ENCODE results near the gene NT5E.
A peak's percentile ranks its signal among the peaks of the same experiment; 100 is the strongest.

DNA sequence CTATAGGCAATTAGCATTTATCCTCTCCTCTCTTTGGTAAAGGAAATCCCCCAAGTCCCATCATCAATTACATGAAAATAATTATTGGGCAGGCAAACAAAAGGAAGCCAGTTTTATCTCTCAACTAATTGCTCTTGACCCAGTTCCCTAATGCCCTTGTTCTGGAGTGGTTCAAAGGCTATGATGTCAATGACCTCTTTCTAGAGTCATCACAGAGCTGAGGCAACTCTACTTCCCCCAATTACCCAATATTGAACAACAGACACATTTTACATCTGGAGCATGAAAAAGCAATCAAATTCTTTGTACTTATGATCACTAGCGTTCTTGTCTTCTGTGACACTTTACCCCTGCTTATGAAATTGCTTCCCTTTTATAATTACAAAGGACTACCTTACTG lies 43.5 kb downstream of the NT5E start:
- TF ChIP-seq, protein P1, sequence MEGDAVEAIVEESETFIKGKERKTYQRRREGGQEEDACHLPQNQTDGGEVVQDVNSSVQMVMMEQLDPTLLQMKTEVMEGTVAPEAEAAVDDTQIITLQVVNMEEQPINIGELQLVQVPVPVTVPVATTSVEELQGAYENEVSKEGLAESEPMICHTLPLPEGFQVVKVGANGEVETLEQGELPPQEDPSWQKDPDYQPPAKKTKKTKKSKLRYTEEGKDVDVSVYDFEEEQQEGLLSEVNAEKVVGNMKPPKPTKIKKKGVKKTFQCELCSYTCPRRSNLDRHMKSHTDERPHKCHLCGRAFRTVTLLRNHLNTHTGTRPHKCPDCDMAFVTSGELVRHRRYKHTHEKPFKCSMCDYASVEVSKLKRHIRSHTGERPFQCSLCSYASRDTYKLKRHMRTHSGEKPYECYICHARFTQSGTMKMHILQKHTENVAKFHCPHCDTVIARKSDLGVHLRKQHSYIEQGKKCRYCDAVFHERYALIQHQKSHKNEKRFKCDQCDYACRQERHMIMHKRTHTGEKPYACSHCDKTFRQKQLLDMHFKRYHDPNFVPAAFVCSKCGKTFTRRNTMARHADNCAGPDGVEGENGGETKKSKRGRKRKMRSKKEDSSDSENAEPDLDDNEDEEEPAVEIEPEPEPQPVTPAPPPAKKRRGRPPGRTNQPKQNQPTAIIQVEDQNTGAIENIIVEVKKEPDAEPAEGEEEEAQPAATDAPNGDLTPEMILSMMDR (IDR thresholded peaks at IDR 0.05; ENCODE audit: low read depth, low read length, missing input control), result no peak
- TF ChIP-seq FOXA1 (IDR thresholded peaks at IDR 0.05), result no peak
- TF ChIP-seq YY1 (IDR thresholded peaks at IDR 0.05), result peak; percentile 22
- TF ChIP-seq, protein P2, sequence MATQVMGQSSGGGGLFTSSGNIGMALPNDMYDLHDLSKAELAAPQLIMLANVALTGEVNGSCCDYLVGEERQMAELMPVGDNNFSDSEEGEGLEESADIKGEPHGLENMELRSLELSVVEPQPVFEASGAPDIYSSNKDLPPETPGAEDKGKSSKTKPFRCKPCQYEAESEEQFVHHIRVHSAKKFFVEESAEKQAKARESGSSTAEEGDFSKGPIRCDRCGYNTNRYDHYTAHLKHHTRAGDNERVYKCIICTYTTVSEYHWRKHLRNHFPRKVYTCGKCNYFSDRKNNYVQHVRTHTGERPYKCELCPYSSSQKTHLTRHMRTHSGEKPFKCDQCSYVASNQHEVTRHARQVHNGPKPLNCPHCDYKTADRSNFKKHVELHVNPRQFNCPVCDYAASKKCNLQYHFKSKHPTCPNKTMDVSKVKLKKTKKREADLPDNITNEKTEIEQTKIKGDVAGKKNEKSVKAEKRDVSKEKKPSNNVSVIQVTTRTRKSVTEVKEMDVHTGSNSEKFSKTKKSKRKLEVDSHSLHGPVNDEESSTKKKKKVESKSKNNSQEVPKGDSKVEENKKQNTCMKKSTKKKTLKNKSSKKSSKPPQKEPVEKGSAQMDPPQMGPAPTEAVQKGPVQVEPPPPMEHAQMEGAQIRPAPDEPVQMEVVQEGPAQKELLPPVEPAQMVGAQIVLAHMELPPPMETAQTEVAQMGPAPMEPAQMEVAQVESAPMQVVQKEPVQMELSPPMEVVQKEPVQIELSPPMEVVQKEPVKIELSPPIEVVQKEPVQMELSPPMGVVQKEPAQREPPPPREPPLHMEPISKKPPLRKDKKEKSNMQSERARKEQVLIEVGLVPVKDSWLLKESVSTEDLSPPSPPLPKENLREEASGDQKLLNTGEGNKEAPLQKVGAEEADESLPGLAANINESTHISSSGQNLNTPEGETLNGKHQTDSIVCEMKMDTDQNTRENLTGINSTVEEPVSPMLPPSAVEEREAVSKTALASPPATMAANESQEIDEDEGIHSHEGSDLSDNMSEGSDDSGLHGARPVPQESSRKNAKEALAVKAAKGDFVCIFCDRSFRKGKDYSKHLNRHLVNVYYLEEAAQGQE (IDR thresholded peaks at IDR 0.05), result no peak
- peak in 1 of 2 donors; percentile 38 for TF ChIP-seq RAD21 (IDR thresholded peaks at IDR 0.05)
- TF ChIP-seq SP1 (IDR thresholded peaks at IDR 0.05), result peak; percentile 53
- TF ChIP-seq, protein P3, sequence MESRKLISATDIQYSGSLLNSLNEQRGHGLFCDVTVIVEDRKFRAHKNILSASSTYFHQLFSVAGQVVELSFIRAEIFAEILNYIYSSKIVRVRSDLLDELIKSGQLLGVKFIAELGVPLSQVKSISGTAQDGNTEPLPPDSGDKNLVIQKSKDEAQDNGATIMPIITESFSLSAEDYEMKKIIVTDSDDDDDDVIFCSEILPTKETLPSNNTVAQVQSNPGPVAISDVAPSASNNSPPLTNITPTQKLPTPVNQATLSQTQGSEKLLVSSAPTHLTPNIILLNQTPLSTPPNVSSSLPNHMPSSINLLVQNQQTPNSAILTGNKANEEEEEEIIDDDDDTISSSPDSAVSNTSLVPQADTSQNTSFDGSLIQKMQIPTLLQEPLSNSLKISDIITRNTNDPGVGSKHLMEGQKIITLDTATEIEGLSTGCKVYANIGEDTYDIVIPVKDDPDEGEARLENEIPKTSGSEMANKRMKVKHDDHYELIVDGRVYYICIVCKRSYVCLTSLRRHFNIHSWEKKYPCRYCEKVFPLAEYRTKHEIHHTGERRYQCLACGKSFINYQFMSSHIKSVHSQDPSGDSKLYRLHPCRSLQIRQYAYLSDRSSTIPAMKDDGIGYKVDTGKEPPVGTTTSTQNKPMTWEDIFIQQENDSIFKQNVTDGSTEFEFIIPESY (IDR thresholded peaks at IDR 0.05), result peak; percentile 23
- no peak for TF ChIP-seq TAF1 (conservative IDR thresholded peaks at IDR 0.05)
- TF ChIP-seq, protein P4, sequence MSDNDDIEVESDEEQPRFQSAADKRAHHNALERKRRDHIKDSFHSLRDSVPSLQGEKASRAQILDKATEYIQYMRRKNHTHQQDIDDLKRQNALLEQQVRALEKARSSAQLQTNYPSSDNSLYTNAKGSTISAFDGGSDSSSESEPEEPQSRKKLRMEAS (IDR thresholded peaks at IDR 0.05), result peak; percentile 73
- TF ChIP-seq, protein P5, sequence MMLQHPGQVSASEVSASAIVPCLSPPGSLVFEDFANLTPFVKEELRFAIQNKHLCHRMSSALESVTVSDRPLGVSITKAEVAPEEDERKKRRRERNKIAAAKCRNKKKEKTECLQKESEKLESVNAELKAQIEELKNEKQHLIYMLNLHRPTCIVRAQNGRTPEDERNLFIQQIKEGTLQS (IDR thresholded peaks at IDR 0.05), result peak; percentile 64
- peak; percentile 98 to 99 for TF ChIP-seq RXRA (IDR thresholded peaks at IDR 0.05)
- no peak for TF ChIP-seq HNF4G (IDR thresholded peaks at IDR 0.05)
- TF ChIP-seq GABPA (IDR thresholded peaks at IDR 0.05 in 1 of 2, conservative IDR thresholded peaks at IDR 0.05 in 1 of 2), result no peak
